H1 (cell line): ENCODE measurements around the gene TCF7. TPM values are rescaled to one million over a fixed set of nuclear protein-coding genes. Genes with fewer than 3 reads are reported as not detected.

Experiments
- CTCF ChIA-PET: fragments of 300-600 bp; sonication (Branson Sonifier 250); formaldehyde crosslinking; loops from one replicate; lab custom pipeline; 2021; ENCODE audit not compliant: partially characterized antibody; lab: Charles Lee
- POLR2A ChIA-PET: fragments of 300-600 bp; sonication (Branson Sonifier 250); formaldehyde crosslinking; loops from one replicate; lab custom pipeline; 2021; ENCODE audit warnings: inconsistent platforms; ENCODE audit not compliant: partially characterized antibody; lab: Charles Lee
- DNase-seq, 2 experiments: peaks; one replicate each; pipeline versions ENCODE4 v3.0.0 to v3.0.0-alpha.2; 2010 to 2022; ENCODE audit warnings: low spot score in 2 of 2, low read depth in 1 of 2, mixed read lengths in 1 of 2
- FAIRE-seq: peaks from 2 replicates; lab custom pipeline; 2011; peaks lifted over from hg19 to GRCh38; lab: Jason Lieb, UNC
- H2AFZ ChIP-seq: 2 replicates; pipeline ENCODE4 v1.8.1; 2012; ENCODE audit warnings: low read length, inconsistent platforms
- H2AK5ac ChIP-seq: 2 replicates; pipeline ENCODE4 v1.6.1; 2013; ENCODE audit warnings: low read depth, low read length
- H2BK120ac ChIP-seq: replicated peaks from 2 replicates; pipeline ENCODE3; 2013; ENCODE audit warnings: low read depth, low read length, inconsistent platforms
- H2BK12ac ChIP-seq: 2 replicates; pipeline ENCODE4 v1.6.1; 2013; ENCODE audit warnings: low read depth, low read length
- H2BK15ac ChIP-seq: 2 replicates; pipeline ENCODE4 v1.6.1; 2013; ENCODE audit warnings: low read length
- H2BK20ac ChIP-seq: 2 replicates; pipeline ENCODE4 v1.6.1; 2013; ENCODE audit warnings: low read length
- H2BK5ac ChIP-seq: 2 replicates; pipeline ENCODE4 v1.6.1; 2013; ENCODE audit warnings: low read depth, low read length
- H3K14ac ChIP-seq: 2 replicates; pipeline ENCODE4 v1.6.1; 2013; ENCODE audit warnings: inconsistent platforms; ENCODE audit not compliant: insufficient read length
- H3K18ac ChIP-seq: 2 replicates; pipeline ENCODE4 v1.6.1; 2013; ENCODE audit warnings: low read length; ENCODE audit errors: extremely low read depth
- H3K23ac ChIP-seq: 2 replicates; pipeline ENCODE4 v1.6.1; 2013; ENCODE audit warnings: inconsistent platforms; ENCODE audit not compliant: insufficient read length
- H3K23me2 ChIP-seq: 2 replicates; pipeline ENCODE4 v1.6.1; 2013; ENCODE audit warnings: low read depth, low read length
- H3K27ac ChIP-seq: 2 replicates; pipeline ENCODE4 v1.6.1; 2011; ENCODE audit warnings: low read depth, low read length, inconsistent platforms
- H3K27me3 ChIP-seq, 4 experiments: replicated peaks in 1 of 4; 1 replicate in 1 of 4; 2 replicates in 3 of 4; pipeline versions ENCODE4 v1.6.1 to v1.8.1; 2011 to 2013; ENCODE audit warnings: low read length in 3 of 4, mild to moderate bottlenecking in 3 of 4, inconsistent platforms in 2 of 4, mixed read lengths in 2 of 4, moderate library complexity in 1 of 4; ENCODE audit not compliant: control insufficient read depth in 3 of 4, insufficient read depth in 3 of 4; ENCODE audit errors: extremely low read depth in 1 of 4
- H3K36me3 ChIP-seq, 4 experiments: 2 replicates each; pipeline versions ENCODE4 v1.6.1 to v1.8.1; 2011 to 2013; ENCODE audit warnings: mild to moderate bottlenecking in 4 of 4, low read length in 3 of 4, moderate library complexity in 2 of 4, control low read depth in 1 of 4, inconsistent platforms in 1 of 4; ENCODE audit not compliant: insufficient read depth in 4 of 4, control insufficient read depth in 2 of 4
- H3K4ac ChIP-seq: replicated peaks from 2 replicates; pipeline ENCODE3; 2013; ENCODE audit warnings: low read length, low read depth, mixed read lengths, inconsistent platforms; ENCODE audit not compliant: insufficient read length
- H3K4me1 ChIP-seq, 4 experiments: replicated peaks in 1 of 4; 1 replicate in 1 of 4; 2 replicates in 3 of 4; pipeline versions ENCODE4 v1.6.1 to v1.8.1; 2011 to 2013; ENCODE audit warnings: low read length in 3 of 4, inconsistent platforms in 2 of 4, mixed read lengths in 1 of 4; ENCODE audit not compliant: insufficient read depth in 4 of 4, control insufficient read depth in 3 of 4
- H3K4me2 ChIP-seq, 2 experiments: 2 replicates each; pipeline versions ENCODE4 v1.6.1 to v1.8.1; 2011 to 2013; ENCODE audit warnings: low read depth in 2 of 2, low read length in 2 of 2, control low read depth in 1 of 2, inconsistent platforms in 1 of 2, mild to moderate bottlenecking in 1 of 2; ENCODE audit not compliant: insufficient read depth in 1 of 2
- H3K4me3 ChIP-seq, 4 experiments: fragments of 200-600, 300-600 bp in 1 of 4; sonication (generic), shearing (Covaris generic), sonication (Bioruptor Twin) in 1 of 4; 2 replicates each; pipeline versions ENCODE4 v1.5.1 to v1.8.1; 2011 to 2016; ENCODE audit warnings: low read length in 4 of 4, low read depth in 3 of 4, control low read depth in 2 of 4, inconsistent platforms in 2 of 4, mild to moderate bottlenecking in 2 of 4, mixed read lengths in 1 of 4, moderate library complexity in 1 of 4; ENCODE audit not compliant: insufficient read depth in 2 of 4; ENCODE audit errors: extremely low read depth in 1 of 4
- H3K56ac ChIP-seq: replicated peaks from 2 replicates; pipeline ENCODE3; 2013; ENCODE audit warnings: low read depth, mild to moderate bottlenecking, mixed read lengths, low read length, inconsistent platforms; ENCODE audit not compliant: insufficient read length
- H3K79me1 ChIP-seq: 2 replicates; pipeline ENCODE4 v1.6.1; 2013; ENCODE audit warnings: low read depth, low read length, control low read depth
- H3K79me2 ChIP-seq, 2 experiments: 2 replicates each; pipeline versions ENCODE4 v1.6.1 to v1.8.1; 2012 to 2013; ENCODE audit warnings: low read length in 2 of 2, mild to moderate bottlenecking in 2 of 2, inconsistent platforms in 1 of 2; ENCODE audit not compliant: insufficient read depth in 2 of 2, control insufficient read depth in 1 of 2
- H3K9ac ChIP-seq, 4 experiments: replicated peaks in 1 of 4; 1 replicate in 1 of 4; 2 replicates in 3 of 4; pipeline versions ENCODE4 v1.6.1 to v1.8.1; 2011 to 2013; ENCODE audit warnings: low read depth in 3 of 4, low read length in 3 of 4, control low read depth in 2 of 4, mild to moderate bottlenecking in 2 of 4, moderate library complexity in 2 of 4, inconsistent platforms in 1 of 4; ENCODE audit errors: extremely low read depth in 1 of 4
- H3K9me3 ChIP-seq, 2 experiments: 2 replicates each; pipeline versions ENCODE4 v1.6.1 to v1.8.1; 2012 to 2013; ENCODE audit warnings: mild to moderate bottlenecking in 2 of 2, moderate library complexity in 2 of 2, control low read depth in 1 of 2, inconsistent platforms in 1 of 2, low read depth in 1 of 2, low read length in 1 of 2, mixed read lengths in 1 of 2; ENCODE audit not compliant: insufficient read depth in 2 of 2
- H4K20me1 ChIP-seq, 2 experiments: replicated peaks in 1 of 2; 2 replicates each; pipeline versions ENCODE3 to v1.8.1; 2011 to 2013; ENCODE audit warnings: inconsistent platforms in 2 of 2, low read length in 2 of 2, mild to moderate bottlenecking in 1 of 2; ENCODE audit not compliant: insufficient read depth in 2 of 2, control insufficient read depth in 1 of 2
- H4K5ac ChIP-seq: 2 replicates; pipeline ENCODE4 v1.6.1; 2013; ENCODE audit warnings: low read length, low read depth, mixed read lengths, inconsistent platforms; ENCODE audit not compliant: insufficient read length
- H4K8ac ChIP-seq: 2 replicates; pipeline ENCODE4 v1.8.0; 2013; ENCODE audit warnings: mild to moderate bottlenecking, moderate library complexity, low read length, inconsistent platforms; ENCODE audit not compliant: insufficient read depth; ENCODE audit errors: extremely low read depth
- H4K91ac ChIP-seq: replicated peaks from 2 replicates; pipeline ENCODE3; 2013; ENCODE audit warnings: low read length, mixed read lengths, inconsistent platforms; ENCODE audit not compliant: insufficient read length
- ASH2L ChIP-seq: fragments of 200-600, 300-600 bp; sonication (generic); IDR thresholded peaks from one replicate; pipeline ENCODE4 v1.7.1; 2017; ENCODE audit warnings: low read length
- KDM1A ChIP-seq: fragments of 200-600, 300-600 bp; sonication (generic); IDR thresholded peaks from 2 replicates; pipeline ENCODE4 v1.7.1; 2016; ENCODE audit warnings: mild to moderate bottlenecking, low read length, borderline replicate concordance
- KDM5A ChIP-seq: fragments of 200-600 bp; IDR thresholded peaks from 2 replicates; pipeline ENCODE4 v1.7.1; 2012; ENCODE audit warnings: mild to moderate bottlenecking, low read length, inconsistent platforms, mixed read lengths
- NANOG ChIP-seq: IDR thresholded peaks from 2 replicates; pipeline ENCODE4 v1.6.1; 2011; ENCODE audit warnings: low read length, low read depth, mild to moderate bottlenecking, inconsistent platforms; ENCODE audit not compliant: insufficient read depth, poor library complexity, severe bottlenecking
- POLR2AphosphoS5 ChIP-seq: IDR thresholded peaks from 2 replicates; pipeline ENCODE4 v1.6.1; 2011; ENCODE audit warnings: low read depth, low read length
- RFX5 ChIP-seq: IDR thresholded peaks from 2 replicates; pipeline ENCODE4 v1.6.1; 2011; ENCODE audit warnings: low read depth, low read length, improper control_type of control experiment, borderline replicate concordance
- SAP30 ChIP-seq: fragments of 300-600 bp; sonication (generic); IDR thresholded peaks from 2 replicates; pipeline ENCODE4 v1.7.1; 2012; ENCODE audit warnings: low read length, moderate library complexity, mild to moderate bottlenecking, inconsistent platforms; ENCODE audit not compliant: insufficient read depth, insufficient replicate concordance
- TBP ChIP-seq: IDR thresholded peaks from 2 replicates; pipeline ENCODE4 v1.6.1; 2011; ENCODE audit warnings: low read depth, low read length, improper control_type of control experiment
- ZNF274 ChIP-seq: IDR thresholded peaks from 2 replicates; pipeline ENCODE4 v1.7.0; 2012; ENCODE audit warnings: low read length, borderline replicate concordance; ENCODE audit errors: extremely low read depth
- WGBS, 2 experiments: shearing (Covaris generic) in 1 of 2; methylation state at CpG; one replicate each; pipeline versions ENCODE4 v1.1.6 to v1.1.7; 2013 to 2015; ENCODE audit warnings: low lambda C conversion rate in 2 of 2, mixed read lengths in 2 of 2, inconsistent platforms in 1 of 2, low coverage in 1 of 2, missing lambda C conversion rate in 1 of 2; ENCODE audit not compliant: insufficient replicate concordance in 2 of 2, insufficient coverage in 1 of 2, insufficient read length in 1 of 2; ENCODE audit errors: extremely low coverage in 1 of 2, missing lambda C conversion rate in 1 of 2; 5-methylcytosine and 5-hydroxymethylcytosine counted together
- polyA plus RNA-seq, 7 experiments: library from polyadenylated mRNA; depleted of rRNA in 3 of 7; stranded (reverse) in 5 of 7; unstranded in 2 of 7; fragments of >200 nt in 5 of 7; fragments of 200-250 nt in 2 of 7; gene quantifications; 1 replicate in 5 of 7; 2 replicates in 1 of 7; 4 replicates in 1 of 7; pipeline versions ENCODE4 v1.2.1 to v1.2.3, GENCODE V29; 2011 to 2013; ENCODE audit warnings: missing spikeins in 2 of 7, mixed read lengths in 2 of 7
- total RNA-seq: library from RNA; stranded (reverse); fragmentation: NEBNext Ultra II Directional; extraction: Animal tissue kit (Norgen Biotek cat#: 25700); gene quantifications from 2 replicates; pipeline ENCODE4 v1.2.1, GENCODE V29; 2021
- TF ChIP-seq, protein P1 (sequence below): IDR thresholded peaks from 2 replicates; pipeline ENCODE4 v1.6.1; 2011; ENCODE audit warnings: low read depth, mild to moderate bottlenecking, low read length; ENCODE audit not compliant: insufficient read depth

The TCF7 gene
- total and polyA plus RNA-seq, 2 of the 8 experiments (the other 6 are each of a cell fraction or from before 2014, with no cell fraction given), result 4.7 to 8.5 TPM

GRCh38 chr5:134112726-134113362 is 1.6 kb upstream of the TCF7 start:
- Histone ChIP-seq H3K4ac (no peak overlapping the region), H2BK12ac (no peak overlapping the region), H2BK20ac (no peak overlapping the region), H3K79me1 (no peaks in the 10 kb centered on the region), H3K4me3 (peak overlapping the region in 1 of 4 experiments; percentile 89; a peak in 1 of 8 replicates), H3K9ac (no peak overlapping the region), H4K5ac (no peak overlapping the region), H3K14ac (no peak overlapping the region), H3K79me2 (no peaks in the 10 kb centered on the region), H3K56ac (no peak overlapping the region), H3K9me3 (no peaks in the 10 kb centered on the region), H4K91ac (no peak overlapping the region), H4K20me1 (peaks cover 1 to 8% of the 10 kb centered on the region in 2 experiments), H2AFZ (no peak overlapping the region), H3K4me1 (peaks cover 0 to 15% (median 9%) of the 10 kb centered on the region in 4 experiments; a peak in 6 of 7 replicates), H3K23ac (no peak overlapping the region), H2BK5ac (no peak overlapping the region), H4K8ac (no peak overlapping the region), H3K23me2 (peaks cover 10% of the 10 kb centered on the region; the same call in 1 of the 2 replicates), H3K27ac (no peak overlapping the region), H3K27me3 (peaks cover 20 to 39% (median 34%) of the 10 kb centered on the region in 4 experiments), H3K18ac (no peak overlapping the region), H3K4me2 (peak overlapping the region; percentile 88 to 100; a peak in 3 of 4 replicates), H2BK120ac (no peak overlapping the region), H2AK5ac (no peak overlapping the region), H2BK15ac (no peak overlapping the region), H3K36me3 (0 out of 8 replicates have a peak, but pooled peaks cover 0 to 2% (median 0%) of the 10 kb centered on the region in 4 experiments)
- WGBS, 2 experiments, result 67% methylated on average over 12 of the region's 18 CpGs; no CpG with 5 or more reads in 1 of the 2 experiments
- ChIA-PET POLR2A (interaction anchor here (0.8 to 5.0 kb wide), 3 partner anchors 10 to 64 kb away, joined by 3 to 17 read pairs (median 5); partner anchors contain the start of gene SKP1), CTCF (interaction anchor here (1.0 to 7.1 kb wide), 9 partner anchors 13 to 107 kb away, joined by 3 to 84 read pairs (median 9); partner anchors contain the start of gene VDAC1)
- no peak for FAIRE-seq
- no peak for TF ChIP-seq RFX5
- TF ChIP-seq TBP, result no peak
- no peak for TF ChIP-seq KDM5A
- TF ChIP-seq KDM1A, result no peak
- no peak for TF ChIP-seq POLR2AphosphoS5
- no peak for TF ChIP-seq ASH2L
- TF ChIP-seq NANOG, result no peak
- TF ChIP-seq, protein P1, sequence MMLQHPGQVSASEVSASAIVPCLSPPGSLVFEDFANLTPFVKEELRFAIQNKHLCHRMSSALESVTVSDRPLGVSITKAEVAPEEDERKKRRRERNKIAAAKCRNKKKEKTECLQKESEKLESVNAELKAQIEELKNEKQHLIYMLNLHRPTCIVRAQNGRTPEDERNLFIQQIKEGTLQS, result no peak
- no peak for TF ChIP-seq SAP30
- no peak for TF ChIP-seq ZNF274
- no peak for DNase-seq
